Measurements from ENCODE around the gene NR6A1. TPM values are rescaled to one million over a fixed set of nuclear protein-coding genes. Genes with fewer than 3 reads are reported as not detected.

The NR6A1 gene
- total RNA-seq, 1 experiment from 2014 or later, result 0.77 TPM

DNA sequence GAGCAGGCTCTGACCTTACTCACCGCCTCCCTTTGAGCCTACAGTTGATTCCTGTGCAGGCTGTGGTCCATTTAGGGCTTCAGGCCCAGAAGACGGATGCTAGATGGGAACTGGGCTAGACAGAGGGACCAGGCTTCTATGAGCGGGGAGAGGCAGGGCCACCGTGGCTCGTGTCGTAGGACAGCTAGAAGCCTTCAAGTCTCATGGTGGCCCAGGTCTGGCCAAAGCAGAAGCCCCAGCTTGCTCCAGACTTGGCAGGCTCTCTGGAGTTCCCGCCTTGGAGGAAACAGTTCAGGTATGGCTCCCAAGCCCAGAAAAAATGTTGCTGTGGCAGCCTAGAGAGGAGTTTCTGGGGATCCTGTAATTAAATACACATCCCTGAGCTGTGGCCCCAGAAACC, 253.0 kb downstream of the NR6A1 start:
- H3K9me3 ChIP-seq (ENCODE audit: low read length), result no peaks in the 10 kb centered on the region
- H3K4me2 ChIP-seq (ENCODE audit: low read length), result no peak overlapping the region
- intact Hi-C loops (cut with micrococcal nuclease), result no loop called here
- POLR2A ChIA-PET (ENCODE audit: unreplicated experiment), result no interaction called here
- H3K79me2 ChIP-seq (ENCODE audit: low read length), result no peaks in the 10 kb centered on the region
- TF ChIP-seq, protein P1, sequence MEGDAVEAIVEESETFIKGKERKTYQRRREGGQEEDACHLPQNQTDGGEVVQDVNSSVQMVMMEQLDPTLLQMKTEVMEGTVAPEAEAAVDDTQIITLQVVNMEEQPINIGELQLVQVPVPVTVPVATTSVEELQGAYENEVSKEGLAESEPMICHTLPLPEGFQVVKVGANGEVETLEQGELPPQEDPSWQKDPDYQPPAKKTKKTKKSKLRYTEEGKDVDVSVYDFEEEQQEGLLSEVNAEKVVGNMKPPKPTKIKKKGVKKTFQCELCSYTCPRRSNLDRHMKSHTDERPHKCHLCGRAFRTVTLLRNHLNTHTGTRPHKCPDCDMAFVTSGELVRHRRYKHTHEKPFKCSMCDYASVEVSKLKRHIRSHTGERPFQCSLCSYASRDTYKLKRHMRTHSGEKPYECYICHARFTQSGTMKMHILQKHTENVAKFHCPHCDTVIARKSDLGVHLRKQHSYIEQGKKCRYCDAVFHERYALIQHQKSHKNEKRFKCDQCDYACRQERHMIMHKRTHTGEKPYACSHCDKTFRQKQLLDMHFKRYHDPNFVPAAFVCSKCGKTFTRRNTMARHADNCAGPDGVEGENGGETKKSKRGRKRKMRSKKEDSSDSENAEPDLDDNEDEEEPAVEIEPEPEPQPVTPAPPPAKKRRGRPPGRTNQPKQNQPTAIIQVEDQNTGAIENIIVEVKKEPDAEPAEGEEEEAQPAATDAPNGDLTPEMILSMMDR (conservative IDR thresholded peaks at IDR 0.05; ENCODE audit: low read depth, low read length), result no peak
- TF ChIP-seq EZH2 (IDR thresholded peaks at IDR 0.05; ENCODE audit: low read length, unreplicated experiment) (no peak), EZH2phosphoT487 (IDR thresholded peaks at IDR 0.05; ENCODE audit: borderline replicate concordance, low read length) (no peak)
- no peak overlapping the region for H3K4me3 ChIP-seq (ENCODE audit: low read length)
- BruUV-seq (replicated peaks), result no TSS peak
- DNase-seq (no peak), ATAC-seq (no peak)
- no peaks in the 10 kb centered on the region for H3K27me3 ChIP-seq (ENCODE audit: low read length)
- H3K27ac ChIP-seq (ENCODE audit: low read length), result no peak overlapping the region
- no peak overlapping the region for H2AFZ ChIP-seq (ENCODE audit: low read length)
- no peaks in the 10 kb centered on the region for H4K20me1 ChIP-seq (ENCODE audit: low read length)
- H3K4me1 ChIP-seq (ENCODE audit: insufficient read depth, low read length), result no peaks in the 10 kb centered on the region; the same call in 1 of the 2 replicates
- CTCF ChIA-PET, result no interaction called here
- no peaks in the 10 kb centered on the region for H3K36me3 ChIP-seq (ENCODE audit: low read depth, low read length)
- H3K9ac ChIP-seq (ENCODE audit: low read length), result no peak overlapping the region
- H3K9me2 ChIP-seq (replicated peaks; ENCODE audit: low read length), result no peaks in the 10 kb centered on the region
- H3F3A ChIP-seq (ENCODE audit: low read length, unreplicated experiment), result no peaks in the 10 kb centered on the region

DNA sequence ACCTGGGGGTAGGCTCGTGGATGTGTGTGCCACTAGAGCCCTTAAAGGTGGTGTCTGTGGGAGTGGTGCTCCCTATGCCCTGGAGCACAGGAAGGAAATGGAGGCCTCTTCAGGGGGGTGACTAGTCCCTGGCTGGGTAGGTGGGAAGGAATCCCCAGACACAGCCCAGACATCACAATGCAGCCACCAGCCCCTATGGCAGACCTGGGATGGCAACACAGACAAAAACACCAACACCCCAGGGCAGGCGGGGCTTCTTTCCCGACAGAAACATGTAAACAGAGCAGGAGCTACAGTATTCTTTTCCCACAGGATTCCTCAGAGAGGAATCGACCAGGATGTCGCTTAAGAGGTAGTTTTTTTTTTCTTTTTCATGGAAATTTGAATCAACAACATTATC, 253.5 kb downstream of the NR6A1 start:
- H3K79me2 ChIP-seq (ENCODE audit: low read length), result no peaks in the 10 kb centered on the region

DNA sequence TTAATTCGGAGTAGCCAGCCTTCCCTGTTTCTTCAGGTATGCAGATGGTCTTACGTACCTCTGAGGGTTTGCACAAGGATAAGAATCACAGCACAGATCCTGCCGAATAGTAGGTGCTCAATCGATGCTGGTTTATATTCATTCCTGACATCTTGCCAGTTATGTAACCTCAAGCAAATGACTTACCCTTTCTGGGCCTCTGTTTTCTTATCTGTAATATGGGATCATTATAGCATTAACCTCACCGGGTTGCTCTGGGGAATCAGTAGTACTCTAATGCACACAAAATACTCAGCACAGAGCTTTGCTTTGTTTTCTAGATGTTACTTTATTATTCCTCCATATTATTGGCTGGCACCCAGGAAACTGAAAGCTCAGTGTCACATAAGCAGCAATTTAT, 256.2 kb downstream of the NR6A1 start:
- Histone ChIP-seq H2AFZ (ENCODE audit: low read length) (no peak overlapping the region), H3F3A (ENCODE audit: low read length, unreplicated experiment) (no peaks in the 10 kb centered on the region), H3K9me3 (ENCODE audit: low read length) (no peaks in the 10 kb centered on the region), H3K4me3 (ENCODE audit: low read length) (no peak overlapping the region), H3K4me2 (ENCODE audit: low read length) (no peak overlapping the region), H3K9ac (ENCODE audit: low read length) (no peak overlapping the region), H3K9me2 (replicated peaks; ENCODE audit: low read length) (no peaks in the 10 kb centered on the region), H3K36me3 (ENCODE audit: low read depth, low read length) (no peaks in the 10 kb centered on the region), H4K20me1 (ENCODE audit: low read length) (no peaks in the 10 kb centered on the region), H3K4me1 (ENCODE audit: insufficient read depth, low read length) (no peaks in the 10 kb centered on the region), H3K27me3 (ENCODE audit: low read length) (no peaks in the 10 kb centered on the region), H3K79me2 (ENCODE audit: low read length) (no peaks in the 10 kb centered on the region), H3K27ac (ENCODE audit: low read length) (no peak overlapping the region)
- ATAC-seq, result no peak
- no TSS peak for BruUV-seq (replicated peaks)
- ChIA-PET POLR2A (ENCODE audit: unreplicated experiment) (no interaction called here), CTCF (no interaction called here)
- no peak for TF ChIP-seq EZH2 (IDR thresholded peaks at IDR 0.05; ENCODE audit: low read length, unreplicated experiment)
- no peak for TF ChIP-seq EZH2phosphoT487 (IDR thresholded peaks at IDR 0.05; ENCODE audit: borderline replicate concordance, low read length)
- TF ChIP-seq, protein P1 (conservative IDR thresholded peaks at IDR 0.05; ENCODE audit: low read depth, low read length), result no peak
- DNase-seq, result no peak
- intact Hi-C loops (cut with micrococcal nuclease), result no loop called here

More for the DNA sequence above, 253.5 kb downstream of the NR6A1 start:
- Histone ChIP-seq H3K9me3 (ENCODE audit: low read length) (no peaks in the 10 kb centered on the region), H3K4me2 (ENCODE audit: low read length) (no peak overlapping the region), H3K4me3 (ENCODE audit: low read length) (no peak overlapping the region), H3K4me1 (ENCODE audit: insufficient read depth, low read length) (no peaks in the 10 kb centered on the region; the same call in 1 of the 2 replicates), H3K9ac (ENCODE audit: low read length) (no peak overlapping the region), H2AFZ (ENCODE audit: low read length) (no peak overlapping the region), H3K27ac (ENCODE audit: low read length) (no peak overlapping the region), H3K9me2 (replicated peaks; ENCODE audit: low read length) (no peaks in the 10 kb centered on the region), H3K27me3 (ENCODE audit: low read length) (no peaks in the 10 kb centered on the region), H4K20me1 (ENCODE audit: low read length) (no peaks in the 10 kb centered on the region), H3F3A (ENCODE audit: low read length, unreplicated experiment) (no peaks in the 10 kb centered on the region), H3K36me3 (ENCODE audit: low read depth, low read length) (no peaks in the 10 kb centered on the region)
- intact Hi-C loops (cut with micrococcal nuclease), result no loop called here
- ChIA-PET POLR2A (ENCODE audit: unreplicated experiment) (no interaction called here), CTCF (no interaction called here)
- BruUV-seq (replicated peaks), result no TSS peak
- no peak for ATAC-seq
- no peak for DNase-seq
- no peak for TF ChIP-seq EZH2 (IDR thresholded peaks at IDR 0.05; ENCODE audit: low read length, unreplicated experiment)
- TF ChIP-seq EZH2phosphoT487 (IDR thresholded peaks at IDR 0.05; ENCODE audit: borderline replicate concordance, low read length), result no peak
- TF ChIP-seq, protein P1 (conservative IDR thresholded peaks at IDR 0.05; ENCODE audit: low read depth, low read length), result no peak
